ENCODE data around the gene ITGA1.
"Not testable (repeated sequence)": the region's sequence is repeated elsewhere in the genome, so short reads cannot be mapped to it uniquely, and the experiment has no call there.

Gene ITGA1

GRCh38 chr5:52831786-52832511 is 44.2 kb downstream of the ITGA1 start:
- DNase-seq (ENCODE audit: low spot score), result no peak

GRCh38 chr5:52834320-52834719 is 46.6 kb downstream of the ITGA1 start:
- no peak for DNase-seq (ENCODE audit: low spot score)

GRCh38 chr5:52837068-52837467 is 49.4 kb downstream of the ITGA1 start:
- DNase-seq (ENCODE audit: low spot score), result no peak

- DNase-seq (ENCODE audit: low spot score), result no peak
These were observed 49.9 kb downstream of the ITGA1 start for GRCh38 chr5:52837591-52838001.

GRCh38 chr5:52838326-52839015 is 50.8 kb downstream of the ITGA1 start:
- no peak for DNase-seq (ENCODE audit: low spot score)

GRCh38 chr5:52839285-52839684 is 51.6 kb downstream of the ITGA1 start:
- no peak for DNase-seq (ENCODE audit: low spot score)

GRCh38 chr5:52840277-52841050 is 52.7 kb downstream of the ITGA1 start:
- DNase-seq (ENCODE audit: low spot score), result no peak

DNA sequence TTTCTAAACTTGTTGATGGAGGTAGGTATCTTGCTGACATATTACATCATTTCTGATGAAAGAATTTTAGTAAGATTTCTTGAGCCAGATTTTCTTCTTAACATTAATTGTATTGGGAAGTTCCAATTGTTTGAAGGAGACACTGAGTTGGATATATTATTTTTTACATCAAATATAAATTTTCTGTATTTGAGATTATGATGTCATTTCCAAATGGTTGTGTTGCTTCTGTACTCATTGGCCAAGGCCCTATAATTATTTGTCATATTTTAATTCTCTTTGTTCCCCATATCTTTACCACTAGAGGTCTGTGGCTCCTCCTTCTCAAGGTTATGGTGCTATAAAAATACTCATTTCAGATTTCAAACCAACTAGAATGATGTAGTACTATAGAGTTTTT is 53.4 kb downstream of the ITGA1 start:
- no peak for DNase-seq (ENCODE audit: low spot score)

DNA sequence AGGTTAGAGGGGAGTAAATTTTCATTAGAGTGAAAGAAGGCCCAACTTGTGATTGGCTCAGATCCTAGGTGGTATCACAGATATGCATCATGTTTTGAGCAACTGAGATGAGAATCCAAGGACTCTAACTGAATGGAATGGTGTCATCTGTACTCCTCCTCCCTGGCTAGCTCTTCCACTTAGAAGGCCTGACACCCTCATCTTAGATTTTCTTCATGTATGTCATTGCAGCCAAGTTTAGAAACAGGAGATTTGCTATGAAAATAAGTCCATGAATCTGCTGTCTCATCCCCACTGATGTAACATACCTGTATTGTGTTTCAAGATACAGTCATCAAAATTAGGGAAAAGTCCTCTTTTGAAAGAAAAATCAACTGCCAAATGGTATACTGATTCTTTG is 54.4 kb downstream of the ITGA1 start:
- no peak for DNase-seq (ENCODE audit: low spot score)

- no peak for DNase-seq (ENCODE audit: low spot score)
These were observed 57.2 kb downstream of the ITGA1 start for GRCh38 chr5:52844885-52845284.

DNA sequence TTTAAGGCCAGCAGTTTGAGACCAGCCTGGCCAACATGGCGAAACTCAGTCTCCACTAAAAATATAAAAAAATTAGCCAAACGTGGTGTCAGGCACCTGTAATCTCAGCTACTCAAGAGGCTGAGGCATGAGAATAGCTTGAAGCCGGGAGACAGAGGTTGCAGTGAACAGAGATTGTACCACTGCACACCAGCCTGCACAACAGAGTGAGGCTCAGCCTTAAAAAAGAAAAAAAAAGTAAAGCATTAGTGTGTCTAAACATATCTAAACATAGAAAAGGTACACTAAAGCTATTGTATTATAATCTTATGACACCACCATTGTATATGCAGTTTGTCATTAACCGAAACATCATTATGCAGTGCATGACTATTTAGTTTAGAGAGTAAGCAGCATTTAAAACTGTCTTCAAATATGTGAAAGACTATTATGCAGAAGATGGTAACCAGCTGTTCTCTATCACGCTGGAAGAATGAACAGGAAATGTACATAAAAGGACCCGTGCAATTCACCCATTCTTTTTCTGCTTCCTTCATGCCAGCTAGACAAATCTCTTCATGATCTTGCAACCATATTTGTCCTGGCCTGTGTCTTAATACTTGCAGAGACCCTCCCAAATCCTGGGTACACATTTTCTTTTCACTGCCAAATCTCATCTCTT is 58.6 kb downstream of the ITGA1 start:
- DNase-seq (ENCODE audit: low spot score), result no peak

GRCh38 chr5:52848688-52849087 is 61.0 kb downstream of the ITGA1 start:
- DNase-seq (ENCODE audit: low spot score), result not testable (repeated sequence)

DNA sequence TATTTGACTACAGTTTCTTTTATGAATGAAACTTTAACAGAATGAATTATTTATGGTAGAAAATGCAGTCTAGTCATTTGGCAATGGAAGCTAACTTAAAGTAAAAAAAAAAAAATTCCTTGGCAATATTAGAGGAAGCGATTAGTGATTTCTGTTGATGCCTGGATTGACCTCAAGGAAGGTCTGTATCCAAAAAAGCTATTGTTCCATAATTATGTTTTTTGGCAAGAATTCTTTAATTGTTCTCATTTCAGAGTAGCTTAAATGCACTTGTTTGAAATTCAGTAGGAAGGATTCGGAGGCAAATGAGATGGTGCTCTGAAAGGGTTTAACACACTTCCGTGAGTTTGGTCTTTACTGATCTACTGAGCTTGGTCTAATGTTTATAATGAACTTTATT is 61.8 kb downstream of the ITGA1 start:
- no peak for DNase-seq (ENCODE audit: low spot score)

DNA sequence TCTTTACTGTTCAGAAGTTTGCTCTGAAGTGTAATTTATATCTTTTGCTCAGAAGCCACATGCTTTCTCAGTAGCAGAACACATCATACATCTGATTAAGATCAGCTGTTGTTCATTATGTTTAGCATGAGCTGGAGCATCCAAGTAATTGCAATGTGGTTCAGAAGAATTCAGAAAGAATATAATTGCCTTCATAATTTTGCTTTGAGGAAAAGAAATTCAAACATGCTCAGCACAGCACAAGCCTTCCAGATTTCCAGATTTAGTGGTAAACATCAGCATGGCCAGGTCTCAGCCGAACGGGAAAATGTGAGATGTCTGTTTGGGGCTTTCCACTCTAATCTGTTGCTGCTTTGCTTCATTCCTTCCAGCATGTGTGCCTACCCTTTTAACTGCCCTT is 65.9 kb downstream of the ITGA1 start:
- DNase-seq (ENCODE audit: low spot score), result no peak

GRCh38 chr5:52854301-52854700 is 66.6 kb downstream of the ITGA1 start:
- DNase-seq (ENCODE audit: low spot score), result no peak

DNA sequence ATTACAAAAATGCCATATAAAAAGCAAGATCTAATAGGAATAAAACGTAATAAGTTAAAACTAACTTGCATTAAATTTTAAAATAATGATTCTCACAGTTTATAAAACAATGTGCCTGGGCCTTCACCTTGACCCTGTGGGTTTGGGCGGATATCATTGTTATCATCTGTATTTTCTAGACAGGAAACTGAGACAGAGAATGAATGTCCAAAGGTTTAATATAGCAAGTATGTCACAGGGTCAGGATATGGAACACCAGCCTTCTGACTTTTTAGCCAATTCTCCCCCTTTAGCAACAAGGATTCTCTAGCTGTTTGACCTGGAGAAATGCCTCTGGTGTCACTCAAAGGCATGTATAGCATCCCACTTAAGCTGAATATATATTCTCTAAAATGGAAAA is 67.2 kb downstream of the ITGA1 start:
- no peak for DNase-seq (ENCODE audit: low spot score)

DNA sequence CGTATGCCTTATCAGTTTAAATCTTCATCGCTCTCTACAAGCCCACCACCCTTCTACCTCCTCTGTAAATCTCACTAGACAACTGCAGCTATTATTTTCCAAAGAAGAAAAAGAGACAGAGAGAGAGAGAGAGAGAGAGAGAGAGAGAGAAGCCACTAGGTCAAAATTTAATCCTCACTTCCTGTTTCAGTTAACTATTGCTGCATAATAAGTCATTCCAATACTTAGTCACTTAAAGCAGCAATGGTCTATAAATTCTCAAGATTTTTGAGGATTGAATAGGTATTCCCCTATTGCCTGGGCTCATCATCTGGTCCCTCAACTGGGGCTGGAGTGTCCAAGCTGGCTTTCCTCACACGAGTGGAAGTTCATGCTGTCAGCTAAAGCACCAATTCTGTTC is 68.8 kb downstream of the ITGA1 start:
- DNase-seq (ENCODE audit: low spot score), result no peak

- DNase-seq (ENCODE audit: low spot score), result no peak
These were observed 71.9 kb downstream of the ITGA1 start for GRCh38 chr5:52859628-52860027.

DNA sequence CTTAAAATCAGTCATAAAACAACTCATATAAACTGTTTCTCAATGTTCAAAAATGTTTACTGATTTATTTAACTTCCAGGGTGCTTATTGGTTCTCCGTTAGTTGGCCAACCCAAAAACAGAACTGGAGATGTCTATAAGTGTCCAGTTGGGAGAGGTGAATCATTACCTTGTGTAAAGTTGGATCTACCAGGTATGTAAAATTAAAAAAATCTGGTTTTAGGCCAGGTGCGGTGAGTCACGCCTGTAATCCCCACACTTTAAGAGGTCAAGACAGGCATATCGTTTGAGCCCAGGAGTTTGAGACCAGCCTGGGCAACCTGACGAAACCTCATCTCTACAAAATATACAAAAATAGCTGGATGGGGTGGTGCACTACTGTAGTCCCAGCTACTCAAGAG is 73.7 kb downstream of the ITGA1 start:
- DNase-seq (ENCODE audit: low spot score), result no peak

DNA sequence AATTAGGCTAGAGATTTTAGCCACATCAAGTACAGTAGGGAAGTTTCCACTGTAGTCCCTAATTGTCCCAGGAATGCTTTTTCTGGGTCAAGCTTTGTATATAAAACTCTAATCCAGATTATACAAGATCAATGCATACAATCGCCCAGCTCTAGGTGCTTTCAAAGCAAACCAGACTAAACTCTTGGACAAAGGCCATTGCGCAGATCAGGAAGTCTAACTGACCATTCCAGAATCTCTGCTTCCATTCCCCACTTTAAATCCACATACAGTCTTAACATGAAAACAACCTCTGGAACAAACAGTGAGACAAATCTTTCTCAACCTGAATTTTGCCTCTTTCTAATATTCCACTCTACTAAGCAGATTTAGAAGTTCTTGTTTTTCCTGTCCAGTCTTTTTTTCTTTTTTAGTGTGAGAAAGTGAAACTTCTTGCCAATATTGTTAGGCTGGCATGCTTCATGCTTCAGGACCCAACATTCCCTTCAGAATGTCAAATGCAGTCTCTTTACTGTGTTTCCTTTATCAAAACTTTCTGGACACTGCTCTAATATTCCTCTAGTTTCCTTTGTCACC is 76.1 kb downstream of the ITGA1 start:
- DNase-seq (ENCODE audit: low spot score), result no peak

DNA sequence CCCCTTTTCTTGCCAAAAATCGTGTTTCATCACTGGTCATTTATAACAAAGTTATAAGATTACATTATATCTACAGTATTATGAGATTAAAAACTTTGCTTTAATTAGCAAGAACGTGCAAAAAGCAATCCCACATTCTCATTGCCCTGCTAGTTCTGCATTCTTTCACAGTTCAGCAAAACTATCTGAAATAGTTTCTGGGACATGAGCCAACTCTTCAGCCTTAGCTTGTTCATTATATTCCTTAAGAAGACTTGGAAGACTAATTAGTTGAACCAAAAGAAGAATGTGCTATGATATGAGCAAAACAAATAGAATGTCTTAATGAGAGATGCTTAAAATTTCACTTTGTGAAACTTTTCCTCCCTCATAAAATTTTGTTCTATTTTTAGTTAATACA is 76.7 kb downstream of the ITGA1 start:
- no peak for DNase-seq (ENCODE audit: low spot score)

- DNase-seq (ENCODE audit: low spot score), result no peak
These were observed 77.2 kb downstream of the ITGA1 start for GRCh38 chr5:52864884-52865283.

Data from CD4-positive, alpha-beta T cell treated with Interleukin-2 at 100 ng/mL for 4 hours (primary cell).